ENCODE results near the gene SPOCK1. TPM values are rescaled to one million over a fixed set of nuclear protein-coding genes. Genes with fewer than 3 reads are reported as not detected.

Gene SPOCK1
- total RNA-seq, 4 donors from 2014 or later, result 1.1 to 6.4 (median 4.2) TPM; not detected in 1

DNA sequence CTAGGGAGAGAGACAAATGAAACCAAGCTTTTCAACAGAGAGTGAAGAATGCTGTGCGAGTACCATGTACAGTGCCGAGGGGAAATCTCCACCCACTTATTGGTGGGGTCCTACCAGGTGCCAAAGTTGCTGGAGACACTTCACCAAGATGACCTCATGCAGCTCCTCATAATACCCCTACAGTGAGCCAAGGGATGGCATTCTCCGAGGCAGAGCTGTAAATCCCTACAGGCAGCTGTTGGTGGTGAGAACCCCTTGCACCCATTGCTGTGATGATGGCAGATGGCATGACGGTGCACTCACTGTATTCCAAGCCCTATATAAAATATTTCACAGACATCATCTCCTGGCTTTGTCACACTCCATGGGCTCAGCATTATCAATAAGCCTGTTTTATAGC is 464.9 kb downstream of the SPOCK1 start:
- Histone ChIP-seq H3K9me3 (peaks cover 0 to 6% (median 0%) of the 10 kb centered on the region in 4 donors), H3K27ac (no peak overlapping the region), H3K27me3 (no peaks in the 10 kb centered on the region), H3K4me3 (no peak overlapping the region), H3K36me3 (no peaks in the 10 kb centered on the region), H3K4me1 (no peaks in the 10 kb centered on the region)
- TF ChIP-seq POLR2A (IDR thresholded peaks at IDR 0.05), result no peak
- TF ChIP-seq CTCF (IDR thresholded peaks at IDR 0.05), result no peak
- DNase-seq, result no peak

DNA sequence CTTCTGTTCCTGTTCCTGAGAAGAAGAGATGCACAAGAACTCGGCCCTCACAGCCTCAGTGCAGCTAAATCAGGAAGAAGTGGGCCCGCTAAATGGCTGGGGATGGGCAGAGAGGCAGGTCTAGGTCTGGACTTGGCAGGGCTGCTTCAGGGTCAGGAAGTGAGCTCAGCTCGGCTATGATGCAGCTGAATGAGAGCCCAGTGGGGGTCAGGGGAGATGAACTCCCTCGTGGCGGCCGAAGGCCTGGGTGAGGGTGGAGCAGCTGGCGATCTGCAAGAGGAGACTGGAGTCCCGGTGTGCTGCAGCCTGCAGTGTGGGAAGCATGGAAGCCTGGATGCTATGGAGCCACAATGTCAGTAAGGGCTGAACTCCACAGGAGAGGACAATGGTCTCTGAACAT is 466.2 kb downstream of the SPOCK1 start:
- TF ChIP-seq CTCF (IDR thresholded peaks at IDR 0.05), result no peak
- no peak for TF ChIP-seq POLR2A (IDR thresholded peaks at IDR 0.05)
- H3K4me3 ChIP-seq, result no peak overlapping the region
- DNase-seq, result no peak

DNA sequence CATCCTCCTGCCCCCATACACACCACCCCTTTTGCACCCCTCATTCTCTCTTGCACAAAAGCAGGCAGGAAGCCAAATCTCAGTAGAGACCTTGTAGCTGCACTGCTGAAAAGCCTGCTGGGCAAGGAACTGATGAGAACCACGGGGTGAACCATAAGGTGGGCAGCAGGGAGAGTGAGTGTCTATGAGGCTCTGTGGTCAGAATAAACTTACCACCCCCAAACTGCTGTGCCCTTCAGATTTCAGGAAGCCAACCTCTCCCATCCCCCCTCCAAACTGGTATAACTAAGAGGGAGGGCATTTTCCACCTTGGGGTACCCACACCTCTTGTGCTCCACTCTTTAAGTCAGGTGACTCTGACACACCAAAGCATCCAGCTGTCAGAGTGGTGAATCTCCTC is 471.4 kb downstream of the SPOCK1 start:
- Histone ChIP-seq H3K4me3 (no peak overlapping the region), H3K9me3 (no peaks in the 10 kb centered on the region), H3K4me1 (no peaks in the 10 kb centered on the region), H3K27ac (no peak overlapping the region), H3K27me3 (no peaks in the 10 kb centered on the region), H3K36me3 (no peaks in the 10 kb centered on the region)
- TF ChIP-seq POLR2A (IDR thresholded peaks at IDR 0.05) (no peak), CTCF (IDR thresholded peaks at IDR 0.05) (no peak)
- no peak for DNase-seq

More for the DNA sequence above, 466.2 kb downstream of the SPOCK1 start:
- Histone ChIP-seq H3K27me3 (no peaks in the 10 kb centered on the region), H3K27ac (no peak overlapping the region), H3K9me3 (peaks cover 0 to 4% (median 0%) of the 10 kb centered on the region in 4 donors), H3K4me1 (no peaks in the 10 kb centered on the region), H3K36me3 (no peaks in the 10 kb centered on the region)

DNA sequence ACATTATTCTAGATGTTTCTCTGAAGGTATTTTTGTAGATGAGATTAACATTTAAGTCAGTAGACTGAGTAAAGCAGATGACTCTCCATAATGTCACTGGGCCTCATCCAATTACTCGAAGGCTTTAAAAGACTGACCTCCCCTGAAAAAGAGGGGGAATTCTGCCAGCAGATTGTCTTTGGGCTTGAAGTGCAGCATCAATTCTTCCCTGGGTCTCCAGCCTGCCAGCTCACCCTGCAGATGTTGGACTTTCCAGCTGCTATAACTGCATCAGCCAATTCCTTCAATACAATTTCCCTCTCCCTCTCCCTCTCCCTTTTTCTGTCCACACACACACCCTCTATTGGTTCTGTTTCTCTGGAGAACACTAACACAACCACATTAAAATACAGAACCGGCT is 472.8 kb downstream of the SPOCK1 start:
- no peak for TF ChIP-seq POLR2A (IDR thresholded peaks at IDR 0.05)
- TF ChIP-seq CTCF (IDR thresholded peaks at IDR 0.05), result no peak

GRCh38 chr5:137024044-137024443 is 475.1 kb downstream of the SPOCK1 start:
- Histone ChIP-seq H3K27me3 (no peaks in the 10 kb centered on the region), H3K27ac (no peak overlapping the region)

More for the DNA sequence above, 472.8 kb downstream of the SPOCK1 start:
- Histone ChIP-seq H3K27me3 (no peaks in the 10 kb centered on the region), H3K36me3 (no peaks in the 10 kb centered on the region), H3K4me3 (no peak overlapping the region), H3K27ac (no peak overlapping the region), H3K4me1 (no peaks in the 10 kb centered on the region), H3K9me3 (no peaks in the 10 kb centered on the region)
- DNase-seq, result no peak

More at GRCh38 chr5:137024044-137024443, 475.1 kb downstream of the SPOCK1 start:
- no peak for TF ChIP-seq POLR2A (IDR thresholded peaks at IDR 0.05)
- no peak for TF ChIP-seq CTCF (IDR thresholded peaks at IDR 0.05)
- DNase-seq, result no peak
- H3K36me3 ChIP-seq, result no peaks in the 10 kb centered on the region
- H3K4me1 ChIP-seq, result no peaks in the 10 kb centered on the region
- H3K4me3 ChIP-seq, result no peak overlapping the region
- H3K9me3 ChIP-seq, result no peaks in the 10 kb centered on the region

Measured in Peyer's patch (tissue), 4 donors.